C4-2B (cell line): Measurements from ENCODE around the gene NRARP.

ENCODE experiments used
- ZFX ChIP-seq: fragments of 450-650 bp; IDR thresholded peaks from 2 replicates; pipeline ENCODE4 v1.6.1; 2017
- TF ChIP-seq, protein P1 (sequence below): fragments of 450-650 bp; conservative IDR thresholded peaks from 2 replicates; pipeline ENCODE4 v1.5.1; 2017; ENCODE audit warnings: mild to moderate bottlenecking

DNA sequence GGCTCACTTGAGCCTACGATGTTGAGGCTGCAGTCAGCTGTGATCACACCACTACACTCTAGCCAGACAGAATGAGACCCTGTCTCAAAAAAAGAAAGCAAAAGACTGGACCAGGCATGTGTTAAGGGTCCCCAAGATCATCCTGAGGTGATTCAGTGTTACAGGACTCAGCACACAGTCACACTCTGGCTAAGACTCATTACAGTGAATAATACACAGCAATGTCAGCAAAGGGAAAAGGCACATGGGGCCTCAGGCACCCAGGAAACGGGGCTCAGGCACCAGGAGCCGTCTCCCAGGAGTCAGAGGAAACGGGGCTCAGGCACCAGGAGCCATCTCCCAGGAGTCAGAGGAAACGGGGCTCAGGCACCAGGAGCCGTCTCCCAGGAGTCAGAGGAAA is 39.2 kb upstream of the NRARP start:
- TF ChIP-seq, protein P1, sequence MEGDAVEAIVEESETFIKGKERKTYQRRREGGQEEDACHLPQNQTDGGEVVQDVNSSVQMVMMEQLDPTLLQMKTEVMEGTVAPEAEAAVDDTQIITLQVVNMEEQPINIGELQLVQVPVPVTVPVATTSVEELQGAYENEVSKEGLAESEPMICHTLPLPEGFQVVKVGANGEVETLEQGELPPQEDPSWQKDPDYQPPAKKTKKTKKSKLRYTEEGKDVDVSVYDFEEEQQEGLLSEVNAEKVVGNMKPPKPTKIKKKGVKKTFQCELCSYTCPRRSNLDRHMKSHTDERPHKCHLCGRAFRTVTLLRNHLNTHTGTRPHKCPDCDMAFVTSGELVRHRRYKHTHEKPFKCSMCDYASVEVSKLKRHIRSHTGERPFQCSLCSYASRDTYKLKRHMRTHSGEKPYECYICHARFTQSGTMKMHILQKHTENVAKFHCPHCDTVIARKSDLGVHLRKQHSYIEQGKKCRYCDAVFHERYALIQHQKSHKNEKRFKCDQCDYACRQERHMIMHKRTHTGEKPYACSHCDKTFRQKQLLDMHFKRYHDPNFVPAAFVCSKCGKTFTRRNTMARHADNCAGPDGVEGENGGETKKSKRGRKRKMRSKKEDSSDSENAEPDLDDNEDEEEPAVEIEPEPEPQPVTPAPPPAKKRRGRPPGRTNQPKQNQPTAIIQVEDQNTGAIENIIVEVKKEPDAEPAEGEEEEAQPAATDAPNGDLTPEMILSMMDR = no peak
- TF ChIP-seq ZFX = no peak
